T-helper 1 cell (primary cell): ENCODE measurements around the gene DNAAF3.

Experiments used
- DNase-seq, 5 donors: peaks; one replicate each; pipeline ENCODE4 v3.0.0-alpha.2; 2012 to 2020

Gene DNAAF3

GRCh38 chr19:55116232-55116858 lies 50.1 kb downstream of the DNAAF3 start:
- peak in 4 of 5 donors; percentile 41 to 64 (median 42) for DNase-seq

GRCh38 chr19:55115446-55116065 lies 50.9 kb downstream of the DNAAF3 start:
- no peak for DNase-seq

GRCh38 chr19:55114566-55115145 lies 51.8 kb downstream of the DNAAF3 start:
- DNase-seq, result no peak

- DNase-seq, result no peak
Measured at GRCh38 chr19:55113570-55114039, 52.8 kb downstream of the DNAAF3 start.

- no peak for DNase-seq
Measured at GRCh38 chr19:55112777-55113569, 53.4 kb downstream of the DNAAF3 start.

- no peak for DNase-seq
Measured at GRCh38 chr19:55112246-55112776, 54.1 kb downstream of the DNAAF3 start.

GRCh38 chr19:55111238-55111831 lies 55.1 kb downstream of the DNAAF3 start:
- DNase-seq, result no peak

GRCh38 chr19:55109527-55110291 lies 56.7 kb downstream of the DNAAF3 start:
- no peak for DNase-seq
